ENCODE data around the gene FGF12. TPM values are rescaled to one million over a fixed set of nuclear protein-coding genes. Genes with fewer than 3 reads are reported as not detected.

FGF12 gene
- total and polyA plus RNA-seq, 2 donors (not counting 1 experiment from before 2014, with no cell fraction given) = 0.03 TPM; not detected in 1

- H3K27ac ChIP-seq (ENCODE audit: low read length in 2 of 2) = no peak overlapping the region
- H3K79me2 ChIP-seq (ENCODE audit: control insufficient read depth, insufficient read depth, low read length) = no peaks in the 10 kb centered on the region
- H4K20me1 ChIP-seq (ENCODE audit: control insufficient read depth, insufficient read depth, low read length, poor library complexity, severe bottlenecking) = no peaks in the 10 kb centered on the region
- 86% methylated on average over 1 of the region's 3 CpGs for WGBS (ENCODE audit: insufficient coverage)
- no peak overlapping the region for H3K9ac ChIP-seq (ENCODE audit: low read length)
- H3K9me3 ChIP-seq (ENCODE audit: control extremely low read depth in 1 of 3, control insufficient read depth in 2 of 3, insufficient read depth in 1 of 3, low read length in 2 of 3) = no peaks in the 10 kb centered on the region
- H3K4me1 Mint-ChIP-seq = no peaks in the 10 kb centered on the region
- H3K27me3 Mint-ChIP-seq = no peaks in the 10 kb centered on the region
- intact Hi-C loops (cut with micrococcal nuclease) = no loop called here
- H3K4me1 ChIP-seq (ENCODE audit: control insufficient read depth in 2 of 2, insufficient read depth in 2 of 2, low read length in 2 of 2) = no peaks in the 10 kb centered on the region
- H3K4me3 Mint-ChIP-seq = no peak overlapping the region
- H3K4me2 ChIP-seq (replicated peaks; ENCODE audit: low read depth, low read length, poor library complexity, severe bottlenecking) = no peak overlapping the region
- ATAC-seq (ENCODE audit: low read depth) (no peak), DNase-seq (no peak)
- POLR2A ChIA-PET = no interaction called here
- TF ChIP-seq CTCF (IDR thresholded peaks at IDR 0.05) (no peak), EZH2 (IDR thresholded peaks at IDR 0.05; ENCODE audit: borderline replicate concordance, insufficient read depth, low read depth, low read length, poor library complexity, severe bottlenecking) (no peak)
- no peak overlapping the region for H2AFZ ChIP-seq (ENCODE audit: insufficient read depth, low read depth, low read length, poor library complexity, severe bottlenecking)
- no peak overlapping the region for H3K4me3 ChIP-seq (ENCODE audit: control extremely low read depth in 1 of 5, extremely low read depth in 1 of 5, insufficient read depth in 1 of 5, low read depth in 2 of 5, low read length in 4 of 5)
- CTCF ChIA-PET = no interaction called here
- peaks cover 0 to 2% (median 0%) of the 10 kb centered on the region in 4 experiments for H3K27me3 ChIP-seq (replicated peaks in 1 of 4; ENCODE audit: control extremely low read depth in 1 of 4, control insufficient read depth in 3 of 4, insufficient read depth in 4 of 4, low read length in 3 of 4)
- no peaks in the 10 kb centered on the region for H3K9me3 Mint-ChIP-seq (ENCODE audit: insufficient read depth)
- no peak overlapping the region for H3K27ac Mint-ChIP-seq
- H3K36me3 ChIP-seq (replicated peaks in 1 of 2; ENCODE audit: control extremely low read depth in 1 of 2, control insufficient read depth in 1 of 2, extremely low read depth in 1 of 2, insufficient read depth in 2 of 2, low read length in 1 of 2) = no peaks in the 10 kb centered on the region
These were observed 419.7 kb downstream of the FGF12 start for GRCh38 chr3:192307631-192308030.

GRCh38 chr3:192303235-192303634 lies 424.1 kb downstream of the FGF12 start:
- peaks cover 0 to 2% (median 0%) of the 10 kb centered on the region in 4 experiments for H3K27me3 ChIP-seq (replicated peaks in 1 of 4; ENCODE audit: control extremely low read depth in 1 of 4, control insufficient read depth in 3 of 4, insufficient read depth in 4 of 4, low read length in 3 of 4)
- H3K4me1 ChIP-seq (ENCODE audit: control insufficient read depth in 2 of 2, insufficient read depth in 2 of 2, low read length in 2 of 2) = no peaks in the 10 kb centered on the region
- Mint-ChIP-seq H3K27me3 (no peaks in the 10 kb centered on the region), H3K4me1 (no peaks in the 10 kb centered on the region), H3K27ac (no peak overlapping the region), H3K4me3 (no peak overlapping the region), H3K9me3 (ENCODE audit: insufficient read depth) (no peaks in the 10 kb centered on the region)
- no peaks in the 10 kb centered on the region for H3K9me3 ChIP-seq (ENCODE audit: control extremely low read depth in 1 of 3, control insufficient read depth in 2 of 3, insufficient read depth in 1 of 3, low read length in 2 of 3)
- intact Hi-C loops (cut with micrococcal nuclease) = loop anchor here (5.0 kb wide), 1 partner anchor 619 kb away; no protein-coding TSS in a partner anchor
- POLR2A ChIA-PET = no interaction called here
- no peaks in the 10 kb centered on the region for H3K79me2 ChIP-seq (ENCODE audit: control insufficient read depth, insufficient read depth, low read length)
- no peaks in the 10 kb centered on the region for H3K36me3 ChIP-seq (replicated peaks in 1 of 2; ENCODE audit: control extremely low read depth in 1 of 2, control insufficient read depth in 1 of 2, extremely low read depth in 1 of 2, insufficient read depth in 2 of 2, low read length in 1 of 2)
- no peak overlapping the region for H3K9ac ChIP-seq (ENCODE audit: low read length)
- WGBS (ENCODE audit: insufficient coverage) = 95% methylated on average over 3 of the region's 3 CpGs
- H3K4me3 ChIP-seq (ENCODE audit: control extremely low read depth in 1 of 5, extremely low read depth in 1 of 5, insufficient read depth in 1 of 5, low read depth in 2 of 5, low read length in 4 of 5) = no peak overlapping the region
- H3K4me2 ChIP-seq (replicated peaks; ENCODE audit: low read depth, low read length, poor library complexity, severe bottlenecking) = no peak overlapping the region
- DNase-seq (no peak), ATAC-seq (ENCODE audit: low read depth) (no peak)
- no peak overlapping the region for H2AFZ ChIP-seq (ENCODE audit: insufficient read depth, low read depth, low read length, poor library complexity, severe bottlenecking)
- CTCF ChIA-PET = no interaction called here
- no peaks in the 10 kb centered on the region for H4K20me1 ChIP-seq (ENCODE audit: control insufficient read depth, insufficient read depth, low read length, poor library complexity, severe bottlenecking)
- no peak overlapping the region for H3K27ac ChIP-seq (ENCODE audit: low read length in 2 of 2)
- no peak for TF ChIP-seq EZH2 (IDR thresholded peaks at IDR 0.05; ENCODE audit: borderline replicate concordance, insufficient read depth, low read depth, low read length, poor library complexity, severe bottlenecking)
- TF ChIP-seq CTCF (IDR thresholded peaks at IDR 0.05) = no peak
